NCI-H345 (cell line): Measurements from ENCODE around the gene EXOC3.

Experiments used
- DNase-seq: peaks from one replicate; lab custom pipeline; 2025; lab: John Stamatoyannopoulos, UW

The EXOC3 gene

DNA sequence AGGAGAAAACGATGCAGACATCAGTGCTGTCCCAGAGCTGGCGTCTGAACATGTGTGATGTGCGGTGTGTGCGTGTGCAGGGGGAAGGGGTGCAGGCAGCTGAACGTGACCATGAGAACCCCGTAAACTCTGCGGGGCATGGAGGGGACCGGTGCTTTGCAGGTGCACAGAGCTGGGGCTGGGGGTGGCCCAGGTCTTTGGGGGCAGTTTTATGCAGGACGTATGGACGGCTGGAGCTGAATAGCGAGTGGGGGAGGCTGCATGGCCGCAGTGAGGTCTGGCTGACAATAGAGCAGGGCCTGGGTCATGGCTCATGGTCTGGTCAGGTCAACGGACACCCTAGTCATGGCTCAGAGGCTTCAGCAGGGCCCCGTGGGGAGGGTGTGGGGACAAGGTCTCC, 3.3 kb upstream of the EXOC3 start:
- DNase-seq = no peak

DNA sequence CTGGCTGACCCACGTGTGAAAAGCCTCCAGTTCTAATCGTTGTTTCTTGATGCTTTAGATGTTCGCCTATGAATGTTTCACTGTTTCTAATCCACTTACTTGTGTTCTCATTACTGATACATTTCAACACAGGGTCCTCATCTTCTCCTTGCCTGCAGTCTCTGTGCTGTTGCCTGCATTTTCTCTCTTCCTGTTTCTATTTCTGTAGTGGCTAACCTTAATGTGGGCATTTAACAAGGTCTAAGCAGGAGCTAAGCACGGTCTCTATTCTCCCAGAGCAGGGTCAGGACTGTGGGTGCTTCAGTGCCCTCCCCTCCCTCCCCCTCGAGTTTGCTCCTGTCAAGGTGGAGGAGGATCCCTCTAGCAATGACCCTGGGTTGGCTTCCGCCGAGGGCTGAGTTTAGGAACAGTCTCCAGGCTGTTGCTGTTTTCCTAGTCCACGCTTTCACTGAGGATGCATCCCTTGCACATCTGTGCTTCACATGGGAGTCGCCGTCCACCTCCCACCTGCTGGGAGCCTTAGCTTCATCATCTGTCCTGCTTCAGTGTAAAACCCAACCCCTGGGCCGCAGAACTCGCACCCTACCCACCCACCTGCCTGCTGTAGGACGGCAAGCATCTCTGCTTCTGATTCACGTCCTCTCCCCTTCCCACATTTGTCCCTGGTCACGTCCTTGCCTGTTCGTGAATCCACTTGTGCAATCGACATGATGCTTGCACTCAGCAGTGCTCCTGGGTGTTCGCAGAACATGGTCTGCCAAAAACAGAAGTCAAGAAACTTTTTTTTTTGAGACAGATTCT, 2.4 kb upstream of the EXOC3 start:
- no peak for DNase-seq

DNA sequence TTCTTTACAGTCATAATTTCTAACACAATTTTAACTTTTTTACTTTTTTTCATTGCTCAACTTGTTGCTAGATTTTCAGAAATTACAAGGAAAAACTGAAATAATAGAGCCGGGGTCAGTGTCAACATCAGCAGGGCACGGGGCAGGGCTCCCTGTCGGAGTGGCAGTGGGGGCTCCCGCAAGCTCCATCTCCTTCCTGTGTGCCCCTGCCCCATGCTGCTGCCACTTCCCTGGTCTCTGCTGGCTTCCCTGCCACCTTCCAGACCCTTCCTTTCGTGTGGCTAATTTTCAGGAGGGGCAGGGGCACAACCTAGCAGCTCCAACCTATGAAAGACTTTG, 1.0 kb upstream of the EXOC3 start:
- DNase-seq = no peak

DNA sequence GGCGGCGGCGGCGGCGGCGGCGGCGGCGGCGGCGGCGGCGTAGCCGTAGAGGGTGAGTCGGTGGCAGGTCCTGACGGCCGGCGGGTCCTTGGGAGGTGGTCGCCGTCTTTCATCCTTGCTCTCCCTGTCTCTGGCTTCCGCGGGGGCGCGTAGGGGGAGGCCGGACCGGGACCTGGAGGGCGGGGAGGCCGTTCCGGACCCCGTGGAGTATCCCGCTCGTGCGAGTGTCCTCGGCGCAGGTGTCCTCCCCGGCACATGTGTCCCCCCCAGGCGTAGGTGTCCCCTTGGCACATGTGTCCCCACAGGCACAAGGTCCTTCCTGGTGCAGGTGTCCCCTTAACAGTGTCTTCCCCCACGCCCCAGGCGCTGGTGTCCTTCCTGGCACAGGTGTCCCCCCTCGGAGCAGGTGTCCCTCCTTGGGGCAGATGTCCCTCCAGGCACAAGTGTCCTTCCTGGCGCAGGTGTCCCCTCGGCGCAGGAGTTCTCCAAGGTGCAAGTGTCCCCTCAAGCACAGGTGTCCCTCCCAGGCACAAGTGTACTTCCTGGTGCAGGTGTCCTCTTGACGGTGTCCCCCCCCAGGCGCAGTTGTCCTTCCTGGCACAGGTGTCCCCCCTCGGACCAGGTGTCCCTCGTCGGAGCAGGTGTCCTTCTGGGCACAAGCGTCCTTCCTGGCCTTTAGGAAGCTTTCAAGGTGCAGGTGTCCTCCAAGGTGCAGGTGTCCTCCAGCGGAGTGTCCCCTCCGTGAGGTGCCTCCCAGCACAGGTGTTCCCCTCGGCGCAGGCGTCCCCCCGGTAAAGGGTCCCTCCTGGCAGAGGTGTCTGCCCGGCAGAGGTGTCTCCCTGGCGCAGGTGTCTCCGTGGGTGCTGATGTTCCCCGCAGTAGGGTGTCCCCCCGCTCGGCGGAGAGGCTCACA, 519 bp downstream of the EXOC3 start:
- peak; percentile 73 for DNase-seq

GRCh38 chr5:444226-444625, 1.2 kb downstream of the EXOC3 start:
- no peak for DNase-seq

GRCh38 chr5:445591-445990, 2.6 kb downstream of the EXOC3 start:
- no peak for DNase-seq

- no peak for DNase-seq
These were observed 3.3 kb downstream of the EXOC3 start for GRCh38 chr5:446066-446882.

GRCh38 chr5:446883-447263, 3.9 kb downstream of the EXOC3 start:
- DNase-seq = peak; percentile 38

DNA sequence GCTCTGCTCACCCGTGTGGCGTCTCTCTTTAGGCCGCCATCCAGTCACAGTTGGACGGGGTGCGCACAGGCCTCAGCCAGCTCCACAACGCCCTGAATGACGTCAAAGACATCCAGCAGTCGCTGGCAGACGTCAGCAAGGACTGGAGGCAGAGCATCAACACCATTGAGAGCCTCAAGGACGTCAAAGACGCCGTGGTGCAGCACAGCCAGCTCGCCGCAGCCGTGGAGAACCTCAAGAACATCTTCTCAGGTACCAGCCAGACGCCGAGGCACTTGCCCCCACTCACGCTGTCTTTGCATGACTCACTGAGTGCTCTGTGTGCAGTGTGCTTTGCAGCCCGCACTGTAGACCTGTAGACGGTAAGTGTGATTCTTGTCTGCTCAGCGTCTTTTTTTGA, 4.5 kb downstream of the EXOC3 start:
- no peak for DNase-seq

DNA sequence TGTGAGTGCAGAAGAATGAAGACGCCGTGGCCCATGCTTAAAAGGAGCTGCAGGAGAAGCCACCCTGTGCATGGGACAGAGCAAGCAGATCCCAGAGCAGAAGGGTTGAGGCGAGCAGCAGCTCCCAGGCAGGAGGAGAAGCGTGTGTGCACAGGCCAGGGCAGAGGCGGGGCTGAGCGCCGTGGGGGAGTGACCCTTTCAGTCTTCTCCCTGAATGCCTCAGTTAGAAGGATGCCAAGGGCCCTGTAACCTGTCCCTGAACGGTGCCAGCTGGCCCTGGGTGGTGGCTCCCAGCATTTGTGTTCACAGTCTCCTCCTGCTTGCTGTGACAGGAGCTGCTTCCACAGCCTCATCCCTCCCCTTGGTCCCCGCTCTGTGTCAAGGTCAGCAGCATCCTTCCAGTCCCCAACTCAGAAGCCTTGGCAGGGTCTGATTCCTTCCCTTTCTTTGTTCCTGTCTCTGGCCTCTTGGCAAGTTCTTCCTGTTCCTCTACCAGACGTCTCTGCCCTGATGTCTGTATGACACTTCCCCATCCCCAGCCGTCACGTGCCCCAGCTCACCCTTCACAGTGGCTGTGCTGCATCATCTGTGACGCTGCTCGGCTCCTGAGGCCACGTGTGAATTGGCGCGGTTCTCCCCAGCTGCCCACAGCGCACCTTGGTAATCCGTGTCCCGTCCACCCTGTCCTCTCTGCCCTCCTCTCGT, 5.2 kb downstream of the EXOC3 start:
- no peak for DNase-seq

- no peak for DNase-seq
These were observed 5.8 kb downstream of the EXOC3 start for GRCh38 chr5:448766-449090.

DNA sequence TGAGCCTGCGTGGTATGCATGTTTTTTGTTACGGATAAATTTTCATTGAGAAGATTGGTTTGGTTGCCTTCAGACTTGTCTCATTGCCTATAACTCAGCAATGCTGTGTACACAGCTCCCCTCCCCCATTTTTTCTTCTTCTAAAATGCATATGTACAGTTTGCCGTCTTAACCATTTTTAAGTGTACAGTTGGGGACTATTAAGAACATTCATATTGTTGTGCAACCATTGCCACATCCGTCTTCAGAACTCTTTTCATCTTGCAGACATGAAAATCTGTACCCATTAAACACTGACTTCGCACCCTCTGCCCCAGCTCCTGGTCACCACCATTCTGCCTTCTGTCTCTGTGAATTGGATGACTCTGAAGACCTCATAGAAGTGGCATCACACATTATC, 6.2 kb downstream of the EXOC3 start:
- no peak for DNase-seq

DNA sequence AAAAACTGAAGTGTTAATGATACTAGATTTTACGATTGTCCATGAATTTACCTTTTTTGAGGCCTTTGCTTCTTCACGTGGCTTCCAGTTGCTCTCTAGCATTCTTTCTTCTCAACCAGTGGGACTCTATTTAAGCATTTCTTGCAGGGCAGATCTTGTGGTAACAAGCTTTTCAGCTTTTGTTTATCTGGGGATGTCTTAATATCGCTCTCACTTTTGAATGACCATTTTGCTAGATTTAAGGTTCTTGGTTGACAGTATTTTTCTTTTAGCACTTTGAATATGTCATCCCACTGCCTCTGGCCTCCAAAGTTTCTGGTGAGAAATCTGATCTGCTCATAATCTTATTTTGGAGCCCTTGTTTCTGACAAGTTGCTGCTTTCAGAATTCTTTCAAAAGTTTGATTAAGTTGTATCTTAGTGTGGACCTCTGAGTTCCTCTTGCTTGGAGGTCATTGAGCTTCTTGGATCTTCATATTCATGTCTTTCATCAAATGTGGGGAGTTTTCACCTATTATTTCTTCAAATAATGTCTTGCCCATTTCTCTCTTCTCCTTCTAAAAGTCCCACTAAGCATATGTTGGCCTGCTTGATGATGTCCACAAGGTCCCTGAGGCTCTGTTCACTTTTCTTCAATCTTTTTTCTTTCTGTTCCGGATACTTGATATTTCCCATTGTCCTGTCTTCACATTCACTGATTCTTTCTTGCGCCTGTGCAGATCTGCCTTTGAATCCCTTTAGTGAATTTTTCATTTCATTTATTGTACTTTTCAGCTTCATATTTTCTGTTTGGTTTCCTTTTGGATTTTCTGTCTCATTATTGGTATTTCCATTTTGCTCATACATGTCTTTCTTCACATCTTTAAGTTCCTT, 8.8 kb downstream of the EXOC3 start:
- no peak for DNase-seq

- DNase-seq = no peak
These were observed 10.2 kb downstream of the EXOC3 start for GRCh38 chr5:452978-453710.

DNA sequence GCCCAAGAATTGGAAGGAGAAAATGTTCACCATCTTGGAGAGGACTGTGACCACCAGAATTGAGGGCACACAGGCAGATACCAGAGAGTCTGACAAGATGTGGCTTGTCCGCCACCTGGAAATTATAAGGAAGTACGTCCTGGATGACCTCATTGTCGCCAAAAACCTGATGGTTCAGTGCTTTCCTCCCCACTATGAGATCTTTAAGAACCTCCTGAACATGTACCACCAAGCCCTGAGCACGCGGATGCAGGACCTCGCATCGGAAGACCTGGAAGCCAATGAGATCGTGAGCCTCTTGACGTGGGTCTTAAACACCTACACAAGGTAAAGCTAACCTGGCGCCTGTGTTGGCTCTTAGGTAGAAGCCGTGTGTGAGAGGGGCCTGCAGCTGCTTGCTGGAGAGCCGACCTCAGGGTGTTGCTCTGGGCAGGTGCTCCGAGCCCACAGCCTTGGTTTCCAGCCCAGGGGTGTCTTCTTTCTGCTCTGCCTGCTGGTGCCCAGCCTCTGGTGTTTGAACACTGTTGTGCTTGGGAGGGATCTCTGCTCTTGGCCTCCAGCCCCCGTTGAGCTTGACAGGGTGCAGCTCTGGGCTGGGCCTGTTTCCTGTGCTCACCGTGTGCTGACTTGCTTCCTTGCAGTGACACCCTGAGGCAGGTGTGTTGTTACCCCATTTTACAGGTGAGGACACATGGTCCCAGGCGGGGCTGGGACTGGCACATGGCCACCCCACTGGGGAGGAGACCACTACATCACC, 10.9 kb downstream of the EXOC3 start:
- DNase-seq = no peak

- DNase-seq = no peak
These were observed 12.0 kb downstream of the EXOC3 start for GRCh38 chr5:454936-455335.

DNA sequence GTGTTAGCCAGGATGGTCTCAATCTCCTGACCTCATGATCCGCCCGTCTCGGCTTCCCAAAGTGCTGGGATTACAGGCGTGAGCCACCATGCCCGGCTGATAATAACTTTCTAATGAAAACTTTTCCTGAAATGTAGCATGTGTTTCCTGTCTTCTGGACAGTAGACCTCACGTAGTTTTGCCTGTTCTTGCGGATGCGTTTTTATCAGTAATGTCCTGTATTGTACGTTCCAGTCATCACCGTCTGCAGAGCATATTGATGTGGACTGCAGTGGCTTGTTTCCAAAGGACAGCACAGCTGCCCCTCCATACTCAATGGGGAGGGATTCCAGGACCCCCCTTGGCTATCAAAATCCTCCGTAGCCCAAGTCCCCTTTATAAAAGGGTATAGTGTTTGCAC, 12.8 kb downstream of the EXOC3 start:
- no peak for DNase-seq

GRCh38 chr5:456351-457194, 13.6 kb downstream of the EXOC3 start:
- DNase-seq = no peak
